ENCODE results near the gene TRMT61A. TPM values are rescaled to one million over a fixed set of nuclear protein-coding genes. Genes with fewer than 3 reads are reported as not detected.

Gene TRMT61A
- total and polyA plus RNA-seq, 2 of the 13 experiments (the other 11 are each of a cell fraction or from before 2014, with no cell fraction given), result 6.5 to 13.6 TPM

DNA sequence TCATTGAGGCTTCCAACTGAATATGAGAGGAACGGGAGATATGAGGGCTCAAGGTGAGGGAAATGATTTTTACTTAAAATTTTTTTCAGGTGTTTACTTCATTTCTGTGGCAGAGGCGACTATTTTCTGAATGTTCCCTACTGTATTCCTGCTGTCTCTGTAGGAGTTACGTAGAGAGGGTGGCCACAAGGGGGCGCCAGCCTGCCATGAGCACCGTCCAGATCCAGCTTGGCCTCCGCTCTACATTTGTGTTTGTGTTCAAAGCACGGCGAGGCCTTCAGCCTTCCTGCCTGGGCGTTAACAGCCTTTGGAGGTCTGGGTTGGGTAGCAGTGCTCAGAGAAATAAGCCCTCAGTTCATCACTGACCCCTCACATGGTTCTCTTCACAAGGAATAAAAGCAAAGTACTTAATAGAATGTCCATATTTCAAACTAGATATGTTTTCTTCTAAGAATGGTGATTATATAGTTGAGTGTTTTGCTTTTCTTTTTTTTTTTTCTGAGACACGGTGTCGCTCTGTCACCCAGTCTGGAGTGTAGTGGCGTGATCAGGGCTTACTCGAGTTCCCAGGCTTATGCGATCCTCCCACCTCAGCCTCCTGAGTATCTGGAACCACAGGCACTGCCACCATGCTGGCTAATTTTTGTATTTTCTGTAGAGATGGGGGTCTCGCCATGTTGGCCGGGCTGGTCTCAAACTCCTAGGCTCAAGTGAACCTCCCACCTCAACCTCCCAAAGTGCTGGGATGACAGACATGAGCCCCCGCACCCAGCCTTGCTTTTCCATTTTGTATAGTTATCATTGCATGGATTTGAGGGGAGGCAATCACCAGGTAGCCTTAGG is 28.6 kb upstream of the TRMT61A start (continued):
- TF ChIP-seq DNMT1 (CRISPR knock-in tag; IDR thresholded peaks at IDR 0.05), result no peak
- no peak for TF ChIP-seq ATM (IDR thresholded peaks at IDR 0.05; ENCODE audit: borderline replicate concordance)
- TF ChIP-seq, protein P1, sequence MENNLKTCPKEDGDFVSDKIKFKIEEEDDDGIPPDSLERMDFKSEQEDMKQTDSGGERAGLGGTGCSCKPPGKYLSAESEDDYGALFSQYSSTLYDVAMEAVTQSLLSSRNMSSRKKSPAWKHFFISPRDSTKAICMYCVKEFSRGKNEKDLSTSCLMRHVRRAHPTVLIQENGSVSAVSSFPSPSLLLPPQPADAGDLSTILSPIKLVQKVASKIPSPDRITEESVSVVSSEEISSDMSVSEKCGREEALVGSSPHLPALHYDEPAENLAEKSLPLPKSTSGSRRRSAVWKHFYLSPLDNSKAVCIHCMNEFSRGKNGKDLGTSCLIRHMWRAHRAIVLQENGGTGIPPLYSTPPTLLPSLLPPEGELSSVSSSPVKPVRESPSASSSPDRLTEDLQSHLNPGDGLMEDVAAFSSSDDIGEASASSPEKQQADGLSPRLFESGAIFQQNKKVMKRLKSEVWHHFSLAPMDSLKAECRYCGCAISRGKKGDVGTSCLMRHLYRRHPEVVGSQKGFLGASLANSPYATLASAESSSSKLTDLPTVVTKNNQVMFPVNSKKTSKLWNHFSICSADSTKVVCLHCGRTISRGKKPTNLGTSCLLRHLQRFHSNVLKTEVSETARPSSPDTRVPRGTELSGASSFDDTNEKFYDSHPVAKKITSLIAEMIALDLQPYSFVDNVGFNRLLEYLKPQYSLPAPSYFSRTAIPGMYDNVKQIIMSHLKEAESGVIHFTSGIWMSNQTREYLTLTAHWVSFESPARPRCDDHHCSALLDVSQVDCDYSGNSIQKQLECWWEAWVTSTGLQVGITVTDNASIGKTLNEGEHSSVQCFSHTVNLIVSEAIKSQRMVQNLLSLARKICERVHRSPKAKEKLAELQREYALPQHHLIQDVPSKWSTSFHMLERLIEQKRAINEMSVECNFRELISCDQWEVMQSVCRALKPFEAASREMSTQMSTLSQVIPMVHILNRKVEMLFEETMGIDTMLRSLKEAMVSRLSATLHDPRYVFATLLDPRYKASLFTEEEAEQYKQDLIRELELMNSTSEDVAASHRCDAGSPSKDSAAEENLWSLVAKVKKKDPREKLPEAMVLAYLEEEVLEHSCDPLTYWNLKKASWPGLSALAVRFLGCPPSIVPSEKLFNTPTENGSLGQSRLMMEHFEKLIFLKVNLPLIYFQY (CRISPR knock-in tag; IDR thresholded peaks at IDR 0.05; ENCODE audit: borderline replicate concordance), result no peak
- no peak for TF ChIP-seq ATF7-NPFF (CRISPR knock-in tag; IDR thresholded peaks at IDR 0.05; ENCODE audit: low read depth)
- TF ChIP-seq ZNF567 (CRISPR knock-in tag; IDR thresholded peaks at IDR 0.05; ENCODE audit: borderline replicate concordance), result no peak
- no peak for TF ChIP-seq ZNF121 (CRISPR knock-in tag; IDR thresholded peaks at IDR 0.05)
- no peak for TF ChIP-seq ZNF720 (CRISPR knock-in tag; IDR thresholded peaks at IDR 0.05)
- TF ChIP-seq, protein P2, sequence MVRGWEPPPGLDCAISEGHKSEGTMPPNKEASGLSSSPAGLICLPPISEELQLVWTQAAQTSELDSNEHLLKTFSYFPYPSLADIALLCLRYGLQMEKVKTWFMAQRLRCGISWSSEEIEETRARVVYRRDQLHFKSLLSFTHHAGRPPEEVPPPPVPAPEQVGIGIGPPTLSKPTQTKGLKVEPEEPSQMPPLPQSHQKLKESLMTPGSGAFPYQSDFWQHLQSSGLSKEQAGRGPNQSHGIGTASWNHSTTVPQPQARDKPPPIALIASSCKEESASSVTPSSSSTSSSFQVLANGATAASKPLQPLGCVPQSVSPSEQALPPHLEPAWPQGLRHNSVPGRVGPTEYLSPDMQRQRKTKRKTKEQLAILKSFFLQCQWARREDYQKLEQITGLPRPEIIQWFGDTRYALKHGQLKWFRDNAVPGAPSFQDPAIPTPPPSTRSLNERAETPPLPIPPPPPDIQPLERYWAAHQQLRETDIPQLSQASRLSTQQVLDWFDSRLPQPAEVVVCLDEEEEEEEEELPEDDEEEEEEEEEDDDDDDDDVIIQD (CRISPR knock-in tag; IDR thresholded peaks at IDR 0.05; ENCODE audit: low read depth), result no peak
- TF ChIP-seq MLLT10 (CRISPR knock-in tag; IDR thresholded peaks at IDR 0.05), result no peak
- no peak for TF ChIP-seq PAX8 (CRISPR knock-in tag; IDR thresholded peaks at IDR 0.05; ENCODE audit: borderline replicate concordance)
- no peak for TF ChIP-seq ZFP41 (CRISPR knock-in tag; IDR thresholded peaks at IDR 0.05; ENCODE audit: borderline replicate concordance)
- TF ChIP-seq ZNF280D (CRISPR knock-in tag; IDR thresholded peaks at IDR 0.05), result no peak
- TF ChIP-seq ZNF589 (CRISPR knock-in tag; conservative IDR thresholded peaks at IDR 0.05), result no peak
- TF ChIP-seq FOSL1 (CRISPR knock-in tag; IDR thresholded peaks at IDR 0.05; ENCODE audit: borderline replicate concordance), result no peak
- TF ChIP-seq, protein P3, sequence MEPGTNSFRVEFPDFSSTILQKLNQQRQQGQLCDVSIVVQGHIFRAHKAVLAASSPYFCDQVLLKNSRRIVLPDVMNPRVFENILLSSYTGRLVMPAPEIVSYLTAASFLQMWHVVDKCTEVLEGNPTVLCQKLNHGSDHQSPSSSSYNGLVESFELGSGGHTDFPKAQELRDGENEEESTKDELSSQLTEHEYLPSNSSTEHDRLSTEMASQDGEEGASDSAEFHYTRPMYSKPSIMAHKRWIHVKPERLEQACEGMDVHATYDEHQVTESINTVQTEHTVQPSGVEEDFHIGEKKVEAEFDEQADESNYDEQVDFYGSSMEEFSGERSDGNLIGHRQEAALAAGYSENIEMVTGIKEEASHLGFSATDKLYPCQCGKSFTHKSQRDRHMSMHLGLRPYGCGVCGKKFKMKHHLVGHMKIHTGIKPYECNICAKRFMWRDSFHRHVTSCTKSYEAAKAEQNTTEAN (CRISPR knock-in tag; conservative IDR thresholded peaks at IDR 0.05), result no peak
- TF ChIP-seq, protein P4, sequence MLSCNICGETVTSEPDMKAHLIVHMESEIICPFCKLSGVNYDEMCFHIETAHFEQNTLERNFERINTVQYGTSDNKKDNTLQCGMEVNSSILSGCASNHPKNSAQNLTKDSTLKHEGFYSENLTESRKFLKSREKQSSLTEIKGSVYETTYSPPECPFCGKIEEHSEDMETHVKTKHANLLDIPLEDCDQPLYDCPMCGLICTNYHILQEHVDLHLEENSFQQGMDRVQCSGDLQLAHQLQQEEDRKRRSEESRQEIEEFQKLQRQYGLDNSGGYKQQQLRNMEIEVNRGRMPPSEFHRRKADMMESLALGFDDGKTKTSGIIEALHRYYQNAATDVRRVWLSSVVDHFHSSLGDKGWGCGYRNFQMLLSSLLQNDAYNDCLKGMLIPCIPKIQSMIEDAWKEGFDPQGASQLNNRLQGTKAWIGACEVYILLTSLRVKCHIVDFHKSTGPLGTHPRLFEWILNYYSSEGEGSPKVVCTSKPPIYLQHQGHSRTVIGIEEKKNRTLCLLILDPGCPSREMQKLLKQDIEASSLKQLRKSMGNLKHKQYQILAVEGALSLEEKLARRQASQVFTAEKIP (CRISPR knock-in tag; IDR thresholded peaks at IDR 0.05; ENCODE audit: borderline replicate concordance), result no peak
- TF ChIP-seq REXO4 (CRISPR knock-in tag; IDR thresholded peaks at IDR 0.05; ENCODE audit: borderline replicate concordance), result no peak
